ENCODE data around the gene LMF1.

The LMF1 gene

GRCh38 chr16:980595-980854 is 9.7 kb upstream of the LMF1 start:
- Histone ChIP-seq H3K9ac (ENCODE audit: low read length in 5 of 5) (peak overlapping the region in 2 of 5 donors; percentile 11 to 41), H3K4me1 (ENCODE audit: control insufficient read depth in 5 of 5, insufficient read depth in 5 of 5, low read length in 5 of 5) (peaks cover 0 to 23% (median 20%) of the 10 kb centered on the region in 5 donors), H3K27ac (ENCODE audit: low read depth, low read length) (no peak overlapping the region), H3K27me3 (ENCODE audit: control insufficient read depth in 5 of 5, insufficient read depth in 4 of 5, low read length in 5 of 5) (peaks cover 4 to 42% (median 17%) of the 10 kb centered on the region in 5 donors), H3K36me3 (ENCODE audit: control insufficient read depth in 5 of 5, insufficient read depth in 5 of 5, low read length in 5 of 5) (no peaks in the 10 kb centered on the region), H3K9me3 (ENCODE audit: control insufficient read depth in 5 of 5, low read length in 5 of 5) (no peaks in the 10 kb centered on the region), H3K4me3 (ENCODE audit: low read depth in 1 of 5, low read length in 5 of 5) (peak overlapping the region in 4 of 5 donors; percentile 17 to 68 (median 65))

GRCh38 chr16:979859-980594 is 9.2 kb upstream of the LMF1 start:
- H3K9me3 ChIP-seq (ENCODE audit: control insufficient read depth in 5 of 5, low read length in 5 of 5): no peaks in the 10 kb centered on the region
- H3K9ac ChIP-seq (ENCODE audit: low read length in 5 of 5): peak overlapping the region in 2 of 5 donors; percentile 11 to 41
- peak overlapping the region in 4 of 5 donors; percentile 17 to 68 (median 65) for H3K4me3 ChIP-seq (ENCODE audit: low read depth in 1 of 5, low read length in 5 of 5)
- no peak overlapping the region for H3K27ac ChIP-seq (ENCODE audit: low read depth, low read length)
- no peaks in the 10 kb centered on the region for H3K36me3 ChIP-seq (ENCODE audit: control insufficient read depth in 5 of 5, insufficient read depth in 5 of 5, low read length in 5 of 5)
- H3K27me3 ChIP-seq (ENCODE audit: control insufficient read depth in 5 of 5, insufficient read depth in 4 of 5, low read length in 5 of 5): peaks cover 4 to 42% (median 17%) of the 10 kb centered on the region in 5 donors
- peaks cover 0 to 23% (median 20%) of the 10 kb centered on the region in 5 donors for H3K4me1 ChIP-seq (ENCODE audit: control insufficient read depth in 5 of 5, insufficient read depth in 5 of 5, low read length in 5 of 5)

- H3K36me3 ChIP-seq (ENCODE audit: control insufficient read depth in 5 of 5, insufficient read depth in 5 of 5, low read length in 5 of 5): no peaks in the 10 kb centered on the region
- H3K4me3 ChIP-seq (ENCODE audit: low read depth in 1 of 5, low read length in 5 of 5): no peak overlapping the region
- no peaks in the 10 kb centered on the region for H3K9me3 ChIP-seq (ENCODE audit: control insufficient read depth in 5 of 5, low read length in 5 of 5)
- no peak overlapping the region for H3K9ac ChIP-seq (ENCODE audit: low read length in 5 of 5)
- H3K4me1 ChIP-seq (ENCODE audit: control insufficient read depth in 5 of 5, insufficient read depth in 5 of 5, low read length in 5 of 5): peaks cover 0 to 23% (median 20%) of the 10 kb centered on the region in 5 donors
- H3K27ac ChIP-seq (ENCODE audit: low read depth, low read length): no peak overlapping the region
- H3K27me3 ChIP-seq (ENCODE audit: control insufficient read depth in 5 of 5, insufficient read depth in 4 of 5, low read length in 5 of 5): peaks cover 4 to 41% (median 17%) of the 10 kb centered on the region in 5 donors
These were observed 8.4 kb upstream of the LMF1 start for GRCh38 chr16:979147-979546.

GRCh38 chr16:978403-978802 is 7.6 kb upstream of the LMF1 start:
- peaks cover 0 to 23% (median 20%) of the 10 kb centered on the region in 5 donors for H3K4me1 ChIP-seq (ENCODE audit: control insufficient read depth in 5 of 5, insufficient read depth in 5 of 5, low read length in 5 of 5)
- no peak overlapping the region for H3K27ac ChIP-seq (ENCODE audit: low read depth, low read length)
- H3K27me3 ChIP-seq (ENCODE audit: control insufficient read depth in 5 of 5, insufficient read depth in 4 of 5, low read length in 5 of 5): peaks cover 4 to 34% (median 17%) of the 10 kb centered on the region in 5 donors
- H3K9me3 ChIP-seq (ENCODE audit: control insufficient read depth in 5 of 5, low read length in 5 of 5): no peaks in the 10 kb centered on the region
- H3K9ac ChIP-seq (ENCODE audit: low read length in 5 of 5): no peak overlapping the region
- H3K4me3 ChIP-seq (ENCODE audit: low read depth in 1 of 5, low read length in 5 of 5): no peak overlapping the region
- no peaks in the 10 kb centered on the region for H3K36me3 ChIP-seq (ENCODE audit: control insufficient read depth in 5 of 5, insufficient read depth in 5 of 5, low read length in 5 of 5)

GRCh38 chr16:977896-978295 is 7.1 kb upstream of the LMF1 start:
- Histone ChIP-seq H3K36me3 (ENCODE audit: control insufficient read depth in 5 of 5, insufficient read depth in 5 of 5, low read length in 5 of 5) (no peaks in the 10 kb centered on the region), H3K27ac (ENCODE audit: low read depth, low read length) (no peak overlapping the region), H3K27me3 (ENCODE audit: control insufficient read depth in 5 of 5, insufficient read depth in 4 of 5, low read length in 5 of 5) (peaks cover 4 to 29% (median 13%) of the 10 kb centered on the region in 5 donors), H3K4me3 (ENCODE audit: low read depth in 1 of 5, low read length in 5 of 5) (no peak overlapping the region), H3K4me1 (ENCODE audit: control insufficient read depth in 5 of 5, insufficient read depth in 5 of 5, low read length in 5 of 5) (peaks cover 0 to 23% (median 20%) of the 10 kb centered on the region in 5 donors), H3K9ac (ENCODE audit: low read length in 5 of 5) (no peak overlapping the region), H3K9me3 (ENCODE audit: control insufficient read depth in 5 of 5, low read length in 5 of 5) (no peaks in the 10 kb centered on the region)

- Histone ChIP-seq H3K9ac (ENCODE audit: low read length in 5 of 5) (no peak overlapping the region), H3K4me1 (ENCODE audit: control insufficient read depth in 5 of 5, insufficient read depth in 5 of 5, low read length in 5 of 5) (peaks cover 0 to 23% (median 20%) of the 10 kb centered on the region in 5 donors), H3K9me3 (ENCODE audit: control insufficient read depth in 5 of 5, low read length in 5 of 5) (no peaks in the 10 kb centered on the region), H3K27ac (ENCODE audit: low read depth, low read length) (no peak overlapping the region), H3K36me3 (ENCODE audit: control insufficient read depth in 5 of 5, insufficient read depth in 5 of 5, low read length in 5 of 5) (no peaks in the 10 kb centered on the region), H3K4me3 (ENCODE audit: low read depth in 1 of 5, low read length in 5 of 5) (no peak overlapping the region), H3K27me3 (ENCODE audit: control insufficient read depth in 5 of 5, insufficient read depth in 4 of 5, low read length in 5 of 5) (peaks cover 0 to 22% (median 7%) of the 10 kb centered on the region in 5 donors)
These were observed 6.4 kb upstream of the LMF1 start for GRCh38 chr16:977081-977701.

- Histone ChIP-seq H3K27ac (ENCODE audit: low read depth, low read length) (no peak overlapping the region), H3K27me3 (ENCODE audit: control insufficient read depth in 5 of 5, insufficient read depth in 4 of 5, low read length in 5 of 5) (peaks cover 0 to 22% (median 7%) of the 10 kb centered on the region in 5 donors), H3K36me3 (ENCODE audit: control insufficient read depth in 5 of 5, insufficient read depth in 5 of 5, low read length in 5 of 5) (no peaks in the 10 kb centered on the region), H3K4me1 (ENCODE audit: control insufficient read depth in 5 of 5, insufficient read depth in 5 of 5, low read length in 5 of 5) (peaks cover 0 to 21% (median 17%) of the 10 kb centered on the region in 5 donors), H3K9ac (ENCODE audit: low read length in 5 of 5) (no peak overlapping the region), H3K4me3 (ENCODE audit: low read depth in 1 of 5, low read length in 5 of 5) (no peak overlapping the region), H3K9me3 (ENCODE audit: control insufficient read depth in 5 of 5, low read length in 5 of 5) (peaks cover 0 to 1% (median 0%) of the 10 kb centered on the region in 5 donors)
These were observed 5.7 kb upstream of the LMF1 start for GRCh38 chr16:976389-976931.

GRCh38 chr16:975291-975690 is 4.5 kb upstream of the LMF1 start:
- H3K4me3 ChIP-seq (ENCODE audit: low read depth in 1 of 5, low read length in 5 of 5): no peak overlapping the region
- H3K36me3 ChIP-seq (ENCODE audit: control insufficient read depth in 5 of 5, insufficient read depth in 5 of 5, low read length in 5 of 5): no peaks in the 10 kb centered on the region
- H3K27ac ChIP-seq (ENCODE audit: low read depth, low read length): no peak overlapping the region
- H3K9ac ChIP-seq (ENCODE audit: low read length in 5 of 5): no peak overlapping the region
- peaks cover 0 to 21% (median 7%) of the 10 kb centered on the region in 5 donors for H3K27me3 ChIP-seq (ENCODE audit: control insufficient read depth in 5 of 5, insufficient read depth in 4 of 5, low read length in 5 of 5)
- peaks cover 0 to 18% (median 16%) of the 10 kb centered on the region in 5 donors for H3K4me1 ChIP-seq (ENCODE audit: control insufficient read depth in 5 of 5, insufficient read depth in 5 of 5, low read length in 5 of 5)
- H3K9me3 ChIP-seq (ENCODE audit: control insufficient read depth in 5 of 5, low read length in 5 of 5): peaks cover 0 to 3% (median 0%) of the 10 kb centered on the region in 5 donors

GRCh38 chr16:974611-975261 is 4.0 kb upstream of the LMF1 start:
- H3K36me3 ChIP-seq (ENCODE audit: control insufficient read depth in 5 of 5, insufficient read depth in 5 of 5, low read length in 5 of 5): no peaks in the 10 kb centered on the region
- H3K9ac ChIP-seq (ENCODE audit: low read length in 5 of 5): no peak overlapping the region
- H3K27me3 ChIP-seq (ENCODE audit: control insufficient read depth in 5 of 5, insufficient read depth in 4 of 5, low read length in 5 of 5): peaks cover 0 to 15% (median 4%) of the 10 kb centered on the region in 5 donors
- peaks cover 0 to 3% (median 0%) of the 10 kb centered on the region in 5 donors for H3K9me3 ChIP-seq (ENCODE audit: control insufficient read depth in 5 of 5, low read length in 5 of 5)
- peaks cover 0 to 21% (median 17%) of the 10 kb centered on the region in 5 donors for H3K4me1 ChIP-seq (ENCODE audit: control insufficient read depth in 5 of 5, insufficient read depth in 5 of 5, low read length in 5 of 5)
- H3K4me3 ChIP-seq (ENCODE audit: low read depth in 1 of 5, low read length in 5 of 5): no peak overlapping the region
- H3K27ac ChIP-seq (ENCODE audit: low read depth, low read length): no peak overlapping the region

Measured in subcutaneous abdominal adipose tissue (tissue), 5 donors.